Osteocyte (in vitro differentiated cells): ENCODE measurements around the gene RBM43. TPM values are rescaled to one million over a fixed set of nuclear protein-coding genes. Genes with fewer than 3 reads are reported as not detected.

Source experiments
- DNase-seq: peaks from one replicate; pipeline ENCODE4 v3.0.0; 2021; ENCODE audit warnings: mixed read lengths; ENCODE audit not compliant: unreplicated experiment; ENCODE audit errors: extremely low spot score
- H3K27ac Mint-ChIP-seq: one replicate; pipeline ENCODE4 v1.8.0; 2021; ENCODE audit warnings: mild to moderate bottlenecking, mixed read lengths; ENCODE audit not compliant: unreplicated experiment
- H3K27me3 Mint-ChIP-seq: one replicate; pipeline ENCODE4 v1.8.0; 2021; ENCODE audit warnings: mixed read lengths; ENCODE audit not compliant: unreplicated experiment
- H3K36me3 Mint-ChIP-seq: one replicate; pipeline ENCODE4 v1.8.0; 2021; ENCODE audit warnings: mixed read lengths; ENCODE audit not compliant: unreplicated experiment
- H3K4me1 Mint-ChIP-seq: one replicate; pipeline ENCODE4 v1.8.0; 2021; ENCODE audit warnings: mixed read lengths; ENCODE audit not compliant: unreplicated experiment
- H3K4me3 Mint-ChIP-seq: one replicate; pipeline ENCODE4 v1.8.0; 2021; ENCODE audit warnings: mild to moderate bottlenecking, moderate library complexity, mixed read lengths; ENCODE audit not compliant: unreplicated experiment
- H3K9me3 Mint-ChIP-seq: one replicate; pipeline ENCODE4 v1.8.0; 2021; ENCODE audit warnings: mixed read lengths; ENCODE audit not compliant: unreplicated experiment
- CTCF ChIP-seq: fragments of 200-600 bp; sonication (generic); IDR thresholded peaks from 2 replicates; pipeline ENCODE4 v1.5.0; 2021; ENCODE audit warnings: antibody characterized with exemption, mild to moderate bottlenecking, moderate library complexity
- total RNA-seq: library from RNA; stranded (reverse); gene quantifications from 2 replicates; pipeline ENCODE4 v1.2.1, GENCODE V29; 2021

The RBM43 gene
- total RNA-seq, 1 donor from 2014 or later: 5.0 TPM

GRCh38 chr2:151261977-151262291, 271 bp upstream of the RBM43 start:
- Mint-ChIP-seq H3K9me3 (no peaks in the 10 kb centered on the region), H3K27ac (peak overlapping the region; percentile 93), H3K36me3 (no peaks in the 10 kb centered on the region), H3K4me3 (peak overlapping the region; percentile 84), H3K27me3 (no peaks in the 10 kb centered on the region), H3K4me1 (peaks cover 47% of the 10 kb centered on the region)
- no peak for DNase-seq
- TF ChIP-seq CTCF: no peak

GRCh38 chr2:151260573-151261230, 961 bp downstream of the RBM43 start:
- TF ChIP-seq CTCF: no peak
- DNase-seq: no peak
- peak overlapping the region; percentile 93 for H3K27ac Mint-ChIP-seq
- no peaks in the 10 kb centered on the region for H3K27me3 Mint-ChIP-seq
- peak overlapping the region; percentile 84 for H3K4me3 Mint-ChIP-seq
- H3K4me1 Mint-ChIP-seq: peaks cover 48% of the 10 kb centered on the region
- no peaks in the 10 kb centered on the region for H3K36me3 Mint-ChIP-seq
- H3K9me3 Mint-ChIP-seq: no peaks in the 10 kb centered on the region

- no peaks in the 10 kb centered on the region for H3K9me3 Mint-ChIP-seq
- no peak for DNase-seq
- H3K4me3 Mint-ChIP-seq: no peak overlapping the region
- H3K36me3 Mint-ChIP-seq: peaks cover 15% of the 10 kb centered on the region
- H3K27me3 Mint-ChIP-seq: no peaks in the 10 kb centered on the region
- H3K4me1 Mint-ChIP-seq: peaks cover 41% of the 10 kb centered on the region
- H3K27ac Mint-ChIP-seq: peak overlapping the region; percentile 62
- TF ChIP-seq CTCF: no peak
Measured at GRCh38 chr2:151258121-151258520, 3.5 kb downstream of the RBM43 start.

- H3K4me3 Mint-ChIP-seq: no peak overlapping the region
- DNase-seq: no peak
- peaks cover 38% of the 10 kb centered on the region for H3K36me3 Mint-ChIP-seq
- no peaks in the 10 kb centered on the region for H3K27me3 Mint-ChIP-seq
- H3K4me1 Mint-ChIP-seq: peaks cover 28% of the 10 kb centered on the region
- H3K9me3 Mint-ChIP-seq: peaks cover 12% of the 10 kb centered on the region
- no peak for TF ChIP-seq CTCF
- H3K27ac Mint-ChIP-seq: peak overlapping the region; percentile 76
Measured at GRCh38 chr2:151252646-151253045, 9.0 kb downstream of the RBM43 start.

- no peak for TF ChIP-seq CTCF
- no peaks in the 10 kb centered on the region for H3K27me3 Mint-ChIP-seq
- peaks cover 40% of the 10 kb centered on the region for H3K36me3 Mint-ChIP-seq
- DNase-seq: no peak
- H3K9me3 Mint-ChIP-seq: peaks cover 12% of the 10 kb centered on the region
- H3K4me1 Mint-ChIP-seq: peaks cover 23% of the 10 kb centered on the region
- H3K27ac Mint-ChIP-seq: peak overlapping the region; percentile 76
- no peak overlapping the region for H3K4me3 Mint-ChIP-seq
Measured at GRCh38 chr2:151251012-151251411, 10.7 kb downstream of the RBM43 start.
